ENCODE data around the gene ATIC.

- no peak for TF ChIP-seq EP300 (IDR thresholded peaks at IDR 0.05; ENCODE audit: borderline replicate concordance)
- TF ChIP-seq MAX (IDR thresholded peaks at IDR 0.05) = no peak
- no peak for TF ChIP-seq REST (IDR thresholded peaks at IDR 0.05; ENCODE audit: low read depth)
- no peak for TF ChIP-seq TEAD4 (IDR thresholded peaks at IDR 0.05)
- TF ChIP-seq TAF1 (IDR thresholded peaks at IDR 0.05; ENCODE audit: low read depth) = no peak
- no peak for TF ChIP-seq EGR1 (IDR thresholded peaks at IDR 0.05)
- TF ChIP-seq USF1 (IDR thresholded peaks at IDR 0.05) = no peak
- TF ChIP-seq TCF12 (IDR thresholded peaks at IDR 0.05; ENCODE audit: low read depth) = no peak
Observed at GRCh38 chr2:215379039-215379438, 67.2 kb downstream of the ATIC start.

Data from Ishikawa (cell line).